Activated CD8-positive, alpha-beta T cell treated with anti-CD3 and anti-CD28 coated beads for 36 hours (primary cell): ENCODE data around the gene ZNF562. TPM values are rescaled to one million over a fixed set of nuclear protein-coding genes. Genes with fewer than 3 reads are reported as not detected.
"Not testable (repeated sequence)": the region's sequence is repeated elsewhere in the genome, so short reads cannot be mapped to it uniquely, and the experiment has no call there.

Experiments
- ATAC-seq: fragments of 200-7000 bp; cut with Tn5 transposase; one replicate; pipeline ENCODE4 v1.10.0; 2021; ENCODE audit warnings: mild to moderate bottlenecking, moderate library complexity
- CTCF ChIA-PET: fragments of 350-600 bp; sonication (Branson Sonifier 250); formaldehyde crosslinking; loops from one replicate; lab custom pipeline; 2021; ENCODE audit warnings: antibody characterized with exemption; lab: Charles Lee
- POLR2A ChIA-PET: fragments of 350-600 bp; sonication (Branson Sonifier 250); formaldehyde crosslinking; loops from one replicate; lab custom pipeline; 2021; ENCODE audit warnings: antibody characterized with exemption; lab: Charles Lee
- DNase-seq: peaks from one replicate; pipeline ENCODE4 v3.0.0-alpha.2; 2020
- H3K27ac Mint-ChIP-seq: one replicate; pipeline ENCODE4 v1.8.0; 2021; ENCODE audit warnings: mild to moderate bottlenecking, mixed read lengths
- H3K27me3 Mint-ChIP-seq: one replicate; pipeline ENCODE4 v1.8.0; 2021; ENCODE audit warnings: mixed read lengths
- H3K36me3 Mint-ChIP-seq: one replicate; pipeline ENCODE4 v1.8.0; 2021; ENCODE audit warnings: low read depth, mixed read lengths
- H3K4me1 Mint-ChIP-seq: one replicate; pipeline ENCODE4 v1.8.0; 2021; ENCODE audit warnings: low read depth, mixed read lengths
- H3K4me3 Mint-ChIP-seq: one replicate; pipeline ENCODE4 v1.8.0; 2021; ENCODE audit warnings: mild to moderate bottlenecking, moderate library complexity, mixed read lengths
- H3K9me3 Mint-ChIP-seq: one replicate; pipeline ENCODE4 v1.8.0; 2021; ENCODE audit warnings: mixed read lengths
- CTCF ChIP-seq: fragments of 200-600 bp; IDR thresholded peaks from one replicate; pipeline ENCODE4 v1.8.0; 2022; ENCODE audit warnings: antibody characterized with exemption, mild to moderate bottlenecking
- intact Hi-C: fragments of 100-400 bp; cut with micrococcal nuclease; formaldehyde crosslinking; loops from one replicate; pipeline ENCODE4 v1.10.0; 2022
- total RNA-seq, 2 experiments: library from RNA; stranded (reverse); gene quantifications; one replicate each; pipeline ENCODE4 v1.2.3, GENCODE V29; 2021

Gene ZNF562
- total RNA-seq, 2 experiments from 2014 or later = 34.0 to 38.6 TPM

GRCh38 chr19:9709305-9709704, 34.4 kb upstream of the ZNF562 start:
- Mint-ChIP-seq H3K27ac (no peak overlapping the region), H3K27me3 (no peaks in the 10 kb centered on the region), H3K4me3 (no peak overlapping the region), H3K36me3 (peaks cover 7% of the 10 kb centered on the region), H3K4me1 (no peaks in the 10 kb centered on the region), H3K9me3 (peaks cover 32% of the 10 kb centered on the region)
- ChIA-PET POLR2A (no interaction called here), CTCF (no interaction called here)
- ATAC-seq = no peak
- no peak for TF ChIP-seq CTCF
- intact Hi-C loops = no loop called here
- DNase-seq = no peak

- H3K4me1 Mint-ChIP-seq = peaks cover 4% of the 10 kb centered on the region
- H3K9me3 Mint-ChIP-seq = peaks cover 12% of the 10 kb centered on the region
- H3K27me3 Mint-ChIP-seq = no peaks in the 10 kb centered on the region
- ChIA-PET CTCF (interaction anchor here (0.6 kb wide), 1 partner anchor 176 kb away, joined by 4 read pairs; no protein-coding TSS in a partner anchor), POLR2A (no interaction called here)
- no peak for TF ChIP-seq CTCF
- no peak overlapping the region for H3K27ac Mint-ChIP-seq
- intact Hi-C loops = no loop called here
- no peak overlapping the region for H3K4me3 Mint-ChIP-seq
- peaks cover 4% of the 10 kb centered on the region for H3K36me3 Mint-ChIP-seq
- ATAC-seq = no peak
- DNase-seq = no peak
Measured at GRCh38 chr19:9705836-9706235, 30.9 kb upstream of the ZNF562 start.

GRCh38 chr19:9702186-9702585, 27.3 kb upstream of the ZNF562 start:
- ChIA-PET CTCF (no interaction called here), POLR2A (no interaction called here)
- no peak for DNase-seq
- H3K4me1 Mint-ChIP-seq = peaks cover 4% of the 10 kb centered on the region
- TF ChIP-seq CTCF = no peak
- intact Hi-C loops = no loop called here
- H3K4me3 Mint-ChIP-seq = no peak overlapping the region
- no peaks in the 10 kb centered on the region for H3K36me3 Mint-ChIP-seq
- no peak for ATAC-seq
- H3K27ac Mint-ChIP-seq = no peak overlapping the region
- peaks cover 5% of the 10 kb centered on the region for H3K9me3 Mint-ChIP-seq
- peaks cover 4% of the 10 kb centered on the region for H3K27me3 Mint-ChIP-seq

- no peaks in the 10 kb centered on the region for H3K36me3 Mint-ChIP-seq
- CTCF ChIA-PET = no interaction called here
- POLR2A ChIA-PET = no interaction called here
Measured at GRCh38 chr19:9700229-9700981, 25.5 kb upstream of the ZNF562 start.

GRCh38 chr19:9690301-9690700, 15.4 kb upstream of the ZNF562 start:
- H3K27me3 Mint-ChIP-seq, H3K4me1 Mint-ChIP-seq, H3K27ac Mint-ChIP-seq, intact Hi-C loops, ATAC-seq, H3K4me3 Mint-ChIP-seq, H3K36me3 Mint-ChIP-seq, CTCF ChIA-PET, DNase-seq, POLR2A ChIA-PET: not testable (repeated sequence)
- peaks cover 15% of the 10 kb centered on the region for H3K9me3 Mint-ChIP-seq

More at GRCh38 chr19:9700229-9700981, 25.5 kb upstream of the ZNF562 start:
- TF ChIP-seq CTCF = no peak
- H3K27ac Mint-ChIP-seq = no peak overlapping the region
- ATAC-seq = no peak
- peaks cover 4% of the 10 kb centered on the region for H3K4me1 Mint-ChIP-seq
- peaks cover 5% of the 10 kb centered on the region for H3K9me3 Mint-ChIP-seq
- intact Hi-C loops = no loop called here
- no peak for DNase-seq
- H3K27me3 Mint-ChIP-seq = peaks cover 4% of the 10 kb centered on the region
- H3K4me3 Mint-ChIP-seq = no peak overlapping the region

GRCh38 chr19:9679996-9680395, 5.1 kb upstream of the ZNF562 start:
- intact Hi-C loops, H3K4me1 Mint-ChIP-seq, DNase-seq, H3K27me3 Mint-ChIP-seq, H3K4me3 Mint-ChIP-seq, POLR2A ChIA-PET, ATAC-seq, H3K9me3 Mint-ChIP-seq, H3K36me3 Mint-ChIP-seq, CTCF ChIA-PET, H3K27ac Mint-ChIP-seq: not testable (repeated sequence)

GRCh38 chr19:9675358-9675901, 530 bp upstream of the ZNF562 start:
- peak overlapping the region; percentile 100 for H3K27ac Mint-ChIP-seq
- DNase-seq = peak; percentile 4
- ATAC-seq, H3K27me3 Mint-ChIP-seq, intact Hi-C loops: not testable (repeated sequence)
- peaks cover 26% of the 10 kb centered on the region for H3K4me1 Mint-ChIP-seq
- H3K9me3 Mint-ChIP-seq = peaks cover 24% of the 10 kb centered on the region
- H3K4me3 Mint-ChIP-seq = peak overlapping the region; percentile 98
- ChIA-PET CTCF (interaction anchor here (1.0 kb wide), 1 partner anchor 30 kb away, joined by 3 read pairs; no protein-coding TSS in a partner anchor), POLR2A (interaction anchor here (0.7 to 1.1 kb wide), 2 partner anchors 11 to 50 kb away, joined by 3 read pairs; no protein-coding TSS in a partner anchor)
- peaks cover 44% of the 10 kb centered on the region for H3K36me3 Mint-ChIP-seq
